ENCODE results near the gene KRTAP9-1. TPM values are rescaled to one million over a fixed set of nuclear protein-coding genes. Genes with fewer than 3 reads are reported as not detected.
"Not testable (repeated sequence)": the region's sequence is repeated elsewhere in the genome, so short reads cannot be mapped to it uniquely, and the experiment has no call there.

Gene KRTAP9-1
- total RNA-seq = not detected
- not detected for polyA plus RNA-seq (ENCODE audit: insufficient read depth, low read depth, low replicate concordance)
- long read RNA-seq, donor 1 = 0 reads
- long read RNA-seq, donor 2 = 0 reads

GRCh38 chr17:41189837-41190318, at the start of gene KRTAP9-1:
Gene KRTAP9-1 (plus strand): TSS chr17:41189887. CDS start chr17:41189887, 0 bp downstream.
- H3K27me3 ChIP-seq; intact Hi-C loops (cut with DNase I; ENCODE audit: low total_unique reads); H3K36me3 ChIP-seq (ENCODE audit: low read depth, missing control alignments); H3K27ac ChIP-seq; H3K9me3 ChIP-seq; DNase-seq; H3K4me3 ChIP-seq; H3K4me1 ChIP-seq: not testable (repeated sequence)
- 50 to 86% methylated on average over 1 of the region's 1 CpG for WGBS, 2 donors

- DNase-seq = no peak
- intact Hi-C loops (cut with DNase I; ENCODE audit: low total_unique reads) = no loop called here
- Histone ChIP-seq H3K36me3 (ENCODE audit: low read depth, missing control alignments) (no peaks in the 10 kb centered on the region), H3K4me3 (no peak within 1 kb of the TSS), H3K27ac (no peak within 1 kb of the TSS), H3K27me3 (no peaks in the 10 kb centered on the region), H3K9me3 (no peaks in the 10 kb centered on the region), H3K4me1 (no peaks in the 10 kb centered on the region)
- TF ChIP-seq POLR2A (IDR thresholded peaks at IDR 0.05) = no peak
- TF ChIP-seq, protein P1, sequence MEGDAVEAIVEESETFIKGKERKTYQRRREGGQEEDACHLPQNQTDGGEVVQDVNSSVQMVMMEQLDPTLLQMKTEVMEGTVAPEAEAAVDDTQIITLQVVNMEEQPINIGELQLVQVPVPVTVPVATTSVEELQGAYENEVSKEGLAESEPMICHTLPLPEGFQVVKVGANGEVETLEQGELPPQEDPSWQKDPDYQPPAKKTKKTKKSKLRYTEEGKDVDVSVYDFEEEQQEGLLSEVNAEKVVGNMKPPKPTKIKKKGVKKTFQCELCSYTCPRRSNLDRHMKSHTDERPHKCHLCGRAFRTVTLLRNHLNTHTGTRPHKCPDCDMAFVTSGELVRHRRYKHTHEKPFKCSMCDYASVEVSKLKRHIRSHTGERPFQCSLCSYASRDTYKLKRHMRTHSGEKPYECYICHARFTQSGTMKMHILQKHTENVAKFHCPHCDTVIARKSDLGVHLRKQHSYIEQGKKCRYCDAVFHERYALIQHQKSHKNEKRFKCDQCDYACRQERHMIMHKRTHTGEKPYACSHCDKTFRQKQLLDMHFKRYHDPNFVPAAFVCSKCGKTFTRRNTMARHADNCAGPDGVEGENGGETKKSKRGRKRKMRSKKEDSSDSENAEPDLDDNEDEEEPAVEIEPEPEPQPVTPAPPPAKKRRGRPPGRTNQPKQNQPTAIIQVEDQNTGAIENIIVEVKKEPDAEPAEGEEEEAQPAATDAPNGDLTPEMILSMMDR (IDR thresholded peaks at IDR 0.05) = no peak
- 76 to 84% methylated on average over 4 to 6 of the region's 6 CpGs for WGBS, 2 donors
These were observed 49.1 kb upstream of the KRTAP9-1 start, which contains the start of gene KRTAP4-6 for GRCh38 chr17:41140360-41141131. Gene KRTAP4-6 (minus strand): TSS chr17:41140544. CDS start chr17:41140487, 57 bp downstream.

- intact Hi-C loops (cut with DNase I; ENCODE audit: low total_unique reads) = no loop called here
- TF ChIP-seq, protein P1 (IDR thresholded peaks at IDR 0.05) = no peak
- TF ChIP-seq POLR2A (IDR thresholded peaks at IDR 0.05) = no peak
These were observed 48.3 kb upstream of the KRTAP9-1 start for GRCh38 chr17:41141361-41141760.

DNA sequence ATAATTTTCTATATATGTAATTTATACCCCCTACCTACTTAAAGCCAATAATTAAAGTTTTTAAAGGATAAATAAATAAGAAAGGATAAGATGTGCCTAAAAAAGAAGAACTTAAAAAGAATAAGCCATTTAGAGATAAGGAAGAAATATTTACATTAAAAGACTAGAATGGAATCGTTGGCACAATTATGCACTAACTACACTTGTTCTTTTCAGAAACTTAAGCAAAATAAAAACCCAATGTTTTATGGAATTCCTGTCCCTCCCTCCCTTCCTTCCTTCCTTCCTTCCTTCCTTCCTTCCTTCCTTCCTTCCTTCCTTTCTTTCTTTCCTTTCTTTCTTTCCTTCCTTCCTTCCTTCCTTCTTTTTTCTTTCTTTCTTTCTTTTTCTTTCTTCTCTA, 44.8 kb upstream of the KRTAP9-1 start:
- no peaks in the 10 kb centered on the region for H3K9me3 ChIP-seq
- H3K27ac ChIP-seq = no peak overlapping the region
- TF ChIP-seq, protein P1 (IDR thresholded peaks at IDR 0.05) = no peak
- no peak for TF ChIP-seq POLR2A (IDR thresholded peaks at IDR 0.05)
- H3K4me1 ChIP-seq = no peaks in the 10 kb centered on the region
- DNase-seq = no peak
- 84 to 93% methylated on average over 1 of the region's 1 CpG for WGBS, 2 donors
- intact Hi-C loops (cut with DNase I; ENCODE audit: low total_unique reads) = no loop called here
- H3K27me3 ChIP-seq = no peaks in the 10 kb centered on the region
- H3K4me3 ChIP-seq = no peak overlapping the region
- H3K36me3 ChIP-seq (ENCODE audit: low read depth, missing control alignments) = no peaks in the 10 kb centered on the region

More at GRCh38 chr17:41141361-41141760, 48.3 kb upstream of the KRTAP9-1 start:
- no peaks in the 10 kb centered on the region for H3K27me3 ChIP-seq
- no peaks in the 10 kb centered on the region for H3K36me3 ChIP-seq (ENCODE audit: low read depth, missing control alignments)
- no peaks in the 10 kb centered on the region for H3K9me3 ChIP-seq
- H3K4me1 ChIP-seq = no peaks in the 10 kb centered on the region
- H3K27ac ChIP-seq = no peak overlapping the region
- no peak for DNase-seq
- no peak overlapping the region for H3K4me3 ChIP-seq

- intact Hi-C loops (cut with DNase I; ENCODE audit: low total_unique reads) = no loop called here
- no peaks in the 10 kb centered on the region for H3K9me3 ChIP-seq
- H3K4me3 ChIP-seq = no peak overlapping the region
- TF ChIP-seq POLR2A (IDR thresholded peaks at IDR 0.05) = no peak
- TF ChIP-seq, protein P1 (IDR thresholded peaks at IDR 0.05) = no peak
- 89 to 90% methylated on average over 2 of the region's 2 CpGs for WGBS, 2 donors
- H3K36me3 ChIP-seq (ENCODE audit: low read depth, missing control alignments) = no peaks in the 10 kb centered on the region
- no peaks in the 10 kb centered on the region for H3K27me3 ChIP-seq
- no peak overlapping the region for H3K27ac ChIP-seq
- no peaks in the 10 kb centered on the region for H3K4me1 ChIP-seq
- DNase-seq = no peak
These were observed 44.4 kb upstream of the KRTAP9-1 start for GRCh38 chr17:41145261-41145660.
